ENCODE measurements around the gene CELF4. TPM values are rescaled to one million over a fixed set of nuclear protein-coding genes. Genes with fewer than 3 reads are reported as not detected.
"Not testable (repeated sequence)": the region's sequence is repeated elsewhere in the genome, so short reads cannot be mapped to it uniquely, and the experiment has no call there.

The CELF4 gene
- polyA plus RNA-seq, 1 experiment: not detected

DNA sequence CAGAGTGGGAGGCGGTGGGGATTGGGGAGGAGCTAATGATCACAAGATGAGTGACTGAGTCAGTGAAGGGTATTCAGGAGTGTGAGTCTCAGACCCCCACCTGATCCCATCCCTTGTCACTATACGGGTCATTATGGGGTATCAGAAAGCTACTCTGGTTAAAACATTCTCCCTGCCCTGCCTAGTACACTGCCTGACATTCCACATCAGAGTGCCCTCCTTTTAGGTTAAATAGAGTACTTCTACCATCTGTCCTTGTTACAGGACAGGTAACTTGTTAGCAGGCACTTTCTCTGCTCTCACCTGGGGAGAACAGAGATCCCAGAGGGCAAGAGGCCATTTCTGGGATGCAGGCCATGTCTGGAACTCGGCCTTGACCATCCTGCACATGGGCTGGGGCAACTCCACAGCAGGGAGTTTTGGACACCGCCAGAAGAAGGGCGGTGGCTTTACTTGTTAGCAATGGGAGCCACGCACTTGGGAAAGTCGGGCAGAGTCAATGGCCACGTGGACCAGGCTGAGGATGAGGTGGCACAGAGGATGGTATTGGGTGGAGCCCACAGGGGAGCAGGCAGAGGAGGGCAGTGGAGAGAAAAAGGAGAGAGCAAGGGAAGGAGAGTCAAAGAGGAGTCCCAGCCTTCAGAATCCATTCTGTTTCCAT lies 98.5 kb downstream of the CELF4 start:
- CTCF ChIA-PET: interaction anchor here (1.0 to 3.3 kb wide), 6 partner anchors 8 to 84 kb away, joined by 3 to 11 read pairs (median 4); no protein-coding TSS in a partner anchor
- TF ChIP-seq, protein P1, sequence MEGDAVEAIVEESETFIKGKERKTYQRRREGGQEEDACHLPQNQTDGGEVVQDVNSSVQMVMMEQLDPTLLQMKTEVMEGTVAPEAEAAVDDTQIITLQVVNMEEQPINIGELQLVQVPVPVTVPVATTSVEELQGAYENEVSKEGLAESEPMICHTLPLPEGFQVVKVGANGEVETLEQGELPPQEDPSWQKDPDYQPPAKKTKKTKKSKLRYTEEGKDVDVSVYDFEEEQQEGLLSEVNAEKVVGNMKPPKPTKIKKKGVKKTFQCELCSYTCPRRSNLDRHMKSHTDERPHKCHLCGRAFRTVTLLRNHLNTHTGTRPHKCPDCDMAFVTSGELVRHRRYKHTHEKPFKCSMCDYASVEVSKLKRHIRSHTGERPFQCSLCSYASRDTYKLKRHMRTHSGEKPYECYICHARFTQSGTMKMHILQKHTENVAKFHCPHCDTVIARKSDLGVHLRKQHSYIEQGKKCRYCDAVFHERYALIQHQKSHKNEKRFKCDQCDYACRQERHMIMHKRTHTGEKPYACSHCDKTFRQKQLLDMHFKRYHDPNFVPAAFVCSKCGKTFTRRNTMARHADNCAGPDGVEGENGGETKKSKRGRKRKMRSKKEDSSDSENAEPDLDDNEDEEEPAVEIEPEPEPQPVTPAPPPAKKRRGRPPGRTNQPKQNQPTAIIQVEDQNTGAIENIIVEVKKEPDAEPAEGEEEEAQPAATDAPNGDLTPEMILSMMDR (IDR thresholded peaks at IDR 0.05; ENCODE audit: insufficient read depth, low read depth, low read length): no peak
- Histone ChIP-seq H3K4me3 (ENCODE audit: low read depth, low read length) (no peak overlapping the region), H3K36me3 (ENCODE audit: control insufficient read depth, insufficient read depth, low read length) (no peaks in the 10 kb centered on the region), H3K27me3 (ENCODE audit: control insufficient read depth, insufficient read depth, low read length) (peaks cover 2% of the 10 kb centered on the region)
- POLR2A ChIA-PET: no interaction called here
- no peak for DNase-seq (ENCODE audit: low read depth)

DNA sequence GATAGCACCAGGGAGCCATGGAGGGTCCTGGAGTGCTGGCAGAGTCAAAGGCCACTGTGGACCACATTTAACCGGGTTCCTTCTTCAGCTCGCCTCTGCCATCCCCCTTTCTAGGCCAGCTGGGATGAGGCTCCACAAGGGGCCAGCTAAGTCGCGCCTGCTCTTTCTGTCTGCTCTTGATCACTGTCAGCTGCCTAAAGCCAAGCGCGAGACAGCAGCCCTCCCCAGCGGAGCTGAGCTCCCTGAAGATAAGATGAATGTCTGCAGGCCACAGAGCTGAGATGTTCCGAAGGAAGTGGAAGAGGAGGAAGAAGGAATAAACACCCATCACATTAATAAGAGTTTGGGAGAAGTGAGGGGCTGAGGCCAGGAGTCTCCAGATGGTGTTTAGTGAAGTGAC lies 99.6 kb downstream of the CELF4 start:
- POLR2A ChIA-PET: no interaction called here
- no peak overlapping the region for H3K4me3 ChIP-seq (ENCODE audit: low read depth, low read length)
- no peak for DNase-seq (ENCODE audit: low read depth)
- CTCF ChIA-PET: interaction anchor here (0.7 to 3.3 kb wide), 4 partner anchors 9 to 75 kb away, joined by 4 to 11 read pairs (median 6); no protein-coding TSS in a partner anchor
- H3K27me3 ChIP-seq (ENCODE audit: control insufficient read depth, insufficient read depth, low read length): peaks cover 4% of the 10 kb centered on the region
- TF ChIP-seq, protein P1 (IDR thresholded peaks at IDR 0.05; ENCODE audit: insufficient read depth, low read depth, low read length): no peak
- H3K36me3 ChIP-seq (ENCODE audit: control insufficient read depth, insufficient read depth, low read length): no peaks in the 10 kb centered on the region

DNA sequence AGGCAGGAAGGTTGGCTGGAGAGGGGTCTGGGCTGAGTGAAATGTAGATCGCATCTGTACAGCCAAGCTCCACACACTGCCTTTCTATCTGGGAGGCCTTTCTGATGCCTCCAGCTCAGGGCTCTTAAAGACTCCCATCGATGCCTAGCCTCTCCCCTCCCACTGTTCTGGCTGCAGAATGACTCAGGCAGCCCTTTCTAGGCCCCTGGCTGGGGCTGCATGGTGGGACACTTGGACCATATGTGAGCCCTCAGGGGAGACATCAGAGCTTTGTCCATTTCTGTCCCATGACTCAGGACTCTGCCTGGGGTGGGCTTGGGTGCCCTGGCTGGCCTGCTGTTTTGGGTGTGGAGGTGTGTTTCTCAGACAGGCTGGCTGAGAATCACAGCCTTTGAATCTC lies 101.3 kb downstream of the CELF4 start:
- Histone ChIP-seq H3K4me3 (ENCODE audit: low read depth, low read length) (no peak overlapping the region), H3K36me3 (ENCODE audit: control insufficient read depth, insufficient read depth, low read length) (no peaks in the 10 kb centered on the region), H3K27me3 (ENCODE audit: control insufficient read depth, insufficient read depth, low read length) (peaks cover 5% of the 10 kb centered on the region)
- TF ChIP-seq, protein P1 (IDR thresholded peaks at IDR 0.05; ENCODE audit: insufficient read depth, low read depth, low read length): no peak
- POLR2A ChIA-PET: no interaction called here
- DNase-seq (ENCODE audit: low read depth): no peak
- CTCF ChIA-PET: interaction anchor here (1.2 kb wide), 1 partner anchor 78 kb away, joined by 3 read pairs; no protein-coding TSS in a partner anchor

DNA sequence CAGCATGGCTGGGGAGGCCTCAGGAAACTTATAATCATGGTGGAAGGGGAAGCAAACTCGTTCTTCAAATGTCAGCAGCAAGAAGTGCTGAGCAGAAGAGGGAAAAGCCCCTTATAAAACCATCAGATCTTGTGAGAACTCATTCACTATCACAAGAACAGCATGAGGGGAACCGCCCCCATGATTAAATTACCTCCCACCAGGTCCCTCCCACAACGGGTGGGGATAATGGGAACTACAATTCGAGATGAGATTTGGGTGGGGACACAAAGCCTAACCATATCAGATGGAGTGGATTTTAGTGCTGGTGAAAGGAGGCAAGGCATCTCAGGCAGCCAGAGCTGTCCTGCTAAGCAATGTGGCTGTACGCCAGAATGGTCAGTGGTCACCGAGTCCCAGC lies 104.3 kb downstream of the CELF4 start:
- H3K36me3 ChIP-seq (ENCODE audit: control insufficient read depth, insufficient read depth, low read length); POLR2A ChIA-PET; H3K4me3 ChIP-seq (ENCODE audit: low read depth, low read length); H3K27me3 ChIP-seq (ENCODE audit: control insufficient read depth, insufficient read depth, low read length); DNase-seq (ENCODE audit: low read depth): not testable (repeated sequence)
- CTCF ChIA-PET: interaction anchor here (0.9 to 2.8 kb wide), 6 partner anchors 13 to 139 kb away, joined by 3 to 9 read pairs (median 4); no protein-coding TSS in a partner anchor

DNA sequence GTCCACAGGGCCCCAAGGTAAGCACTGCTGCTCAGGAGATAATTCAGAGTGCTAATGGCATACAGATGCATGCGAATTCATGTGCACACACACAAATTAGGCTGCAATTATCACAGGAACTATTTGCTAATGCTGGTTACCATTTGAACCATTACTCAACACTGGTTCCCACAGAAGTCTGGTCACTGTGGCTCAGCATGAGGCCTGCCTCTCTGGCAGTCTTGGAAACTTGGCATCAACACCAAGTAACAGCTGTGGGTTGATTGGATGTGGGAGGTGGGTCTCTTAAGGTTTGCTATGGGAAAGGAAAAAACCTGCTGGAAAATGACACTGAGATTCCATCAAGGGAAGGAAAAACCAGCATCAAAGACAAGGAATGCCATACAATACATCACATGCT lies 105.0 kb downstream of the CELF4 start:
- H3K36me3 ChIP-seq (ENCODE audit: control insufficient read depth, insufficient read depth, low read length): no peaks in the 10 kb centered on the region
- H3K4me3 ChIP-seq (ENCODE audit: low read depth, low read length): no peak overlapping the region
- H3K27me3 ChIP-seq (ENCODE audit: control insufficient read depth, insufficient read depth, low read length): peaks cover 8% of the 10 kb centered on the region
- ChIA-PET POLR2A (no interaction called here), CTCF (no interaction called here)
- TF ChIP-seq, protein P1 (IDR thresholded peaks at IDR 0.05; ENCODE audit: insufficient read depth, low read depth, low read length): no peak
- DNase-seq (ENCODE audit: low read depth): no peak
